OCI-LY3 (cell line): ENCODE measurements around the gene CCDC80.

ENCODE experiments used
- CTCF ChIP-seq: fragments of 200-600, 300-600 bp; sonication (generic); IDR thresholded peaks from 2 replicates; pipeline ENCODE4 v1.5.1; 2014; ENCODE audit warnings: antibody characterized with exemption, low read length, low read depth
- EZH2phosphoT487 ChIP-seq: fragments of 200-600 bp; shearing (Covaris generic); IDR thresholded peaks from 2 replicates; pipeline ENCODE4 v1.6.1; 2018; ENCODE audit warnings: antibody characterized with exemption, mixed run types, low read depth

GRCh38 chr3:112623213-112623612 lies 17.7 kb downstream of the CCDC80 start:
- TF ChIP-seq CTCF (no peak), EZH2phosphoT487 (no peak)
